HEK293 (cell line): ENCODE results near the gene TP53I11.

Experiments
- BCL11A ChIP-seq: fragments of 450-650 bp; formaldehyde crosslinking; IDR thresholded peaks from 2 replicates; pipeline ENCODE4 v1.5.1; 2016; ENCODE audit warnings: low read depth, missing biosample characterization, missing genetic modification characterization
- GFI1B ChIP-seq: fragments of 450-650 bp; formaldehyde crosslinking; IDR thresholded peaks from 2 replicates; pipeline ENCODE4 v1.5.1; 2016; ENCODE audit warnings: missing biosample characterization, missing genetic modification characterization
- HOXD13 ChIP-seq: sonication (generic); formaldehyde crosslinking; IDR thresholded peaks from 2 replicates; pipeline ENCODE4 v1.8.0; 2022; ENCODE audit warnings: missing genetic modification reagents, borderline replicate concordance
- KLF17 ChIP-seq: fragments of 450-650 bp; formaldehyde crosslinking; IDR thresholded peaks from 2 replicates; pipeline ENCODE4 v1.5.1; 2016; ENCODE audit warnings: missing biosample characterization, missing genetic modification characterization
- KLF9 ChIP-seq: fragments of 450-650 bp; formaldehyde crosslinking; IDR thresholded peaks from 2 replicates; pipeline ENCODE4 v1.5.1; 2016; ENCODE audit warnings: missing biosample characterization, missing genetic modification characterization, low read depth
- OVOL3 ChIP-seq: fragments of 450-650 bp; formaldehyde crosslinking; IDR thresholded peaks from 2 replicates; pipeline ENCODE4 v1.5.1; 2016; ENCODE audit warnings: missing biosample characterization, missing genetic modification characterization
- PRDM4 ChIP-seq: fragments of 450-650 bp; formaldehyde crosslinking; IDR thresholded peaks from 2 replicates; pipeline ENCODE4 v1.5.1; 2017; ENCODE audit warnings: missing biosample characterization, missing genetic modification characterization
- SALL2 ChIP-seq: fragments of 450-650 bp; formaldehyde crosslinking; IDR thresholded peaks from 2 replicates; pipeline ENCODE4 v1.5.0; 2017; ENCODE audit warnings: missing biosample characterization, mild to moderate bottlenecking, missing genetic modification characterization, borderline replicate concordance
- ZBTB21 ChIP-seq: fragments of 450-650 bp; formaldehyde crosslinking; IDR thresholded peaks from 2 replicates; pipeline ENCODE4 v1.5.1; 2017; ENCODE audit warnings: missing biosample characterization, missing genetic modification characterization
- ZBTB6 ChIP-seq: fragments of 450-650 bp; formaldehyde crosslinking; IDR thresholded peaks from 2 replicates; pipeline ENCODE4 v1.5.1; 2017; ENCODE audit warnings: missing biosample characterization, missing genetic modification characterization
- ZNF148 ChIP-seq: fragments of 450-650 bp; formaldehyde crosslinking; IDR thresholded peaks from 2 replicates; pipeline ENCODE4 v1.5.0; 2017; ENCODE audit warnings: missing biosample characterization, missing genetic modification characterization, borderline replicate concordance
- ZNF214 ChIP-seq: fragments of 450-650 bp; formaldehyde crosslinking; IDR thresholded peaks from 2 replicates; pipeline ENCODE4 v1.5.1; 2017; ENCODE audit warnings: missing biosample characterization, mild to moderate bottlenecking, missing genetic modification characterization, borderline replicate concordance
- ZNF221 ChIP-seq: fragments of 450-650 bp; formaldehyde crosslinking; IDR thresholded peaks from 2 replicates; pipeline ENCODE4 v1.5.1; 2017; ENCODE audit warnings: missing biosample characterization, missing genetic modification characterization, borderline replicate concordance
- ZNF23 ChIP-seq: fragments of 450-650 bp; formaldehyde crosslinking; IDR thresholded peaks from 2 replicates; pipeline ENCODE4 v1.5.1; 2016; ENCODE audit warnings: missing biosample characterization, missing genetic modification characterization, borderline replicate concordance
- ZNF311 ChIP-seq: fragments of 450-650 bp; formaldehyde crosslinking; IDR thresholded peaks from 2 replicates; pipeline ENCODE4 v1.5.1; 2017; ENCODE audit warnings: missing biosample characterization, missing genetic modification characterization, borderline replicate concordance
- ZNF362 ChIP-seq: fragments of 450-650 bp; formaldehyde crosslinking; IDR thresholded peaks from 2 replicates; pipeline ENCODE4 v1.5.1; 2016; ENCODE audit warnings: missing biosample characterization, missing genetic modification characterization
- ZNF391 ChIP-seq: fragments of 450-650 bp; formaldehyde crosslinking; IDR thresholded peaks from 2 replicates; pipeline ENCODE4 v1.5.1; 2016; ENCODE audit warnings: low read depth, missing biosample characterization, missing genetic modification characterization, borderline replicate concordance
- ZNF433 ChIP-seq: fragments of 450-650 bp; formaldehyde crosslinking; IDR thresholded peaks from 2 replicates; pipeline ENCODE4 v1.5.1; 2016; ENCODE audit warnings: missing biosample characterization, missing genetic modification characterization, low read depth
- ZNF654 ChIP-seq: fragments of 450-650 bp; formaldehyde crosslinking; IDR thresholded peaks from 2 replicates; pipeline ENCODE4 v1.5.1; 2016; ENCODE audit warnings: low read depth, missing biosample characterization, missing genetic modification characterization
- ZNF707 ChIP-seq: fragments of 450-650 bp; formaldehyde crosslinking; IDR thresholded peaks from 2 replicates; pipeline ENCODE4 v1.5.1; 2016; ENCODE audit warnings: missing biosample characterization, missing genetic modification characterization
- ZNF776 ChIP-seq: fragments of 450-650 bp; formaldehyde crosslinking; IDR thresholded peaks from 2 replicates; pipeline ENCODE4 v1.5.0; 2017; ENCODE audit warnings: missing biosample characterization, missing genetic modification characterization, borderline replicate concordance
- ZNF785 ChIP-seq: fragments of 450-650 bp; formaldehyde crosslinking; IDR thresholded peaks from 2 replicates; pipeline ENCODE4 v1.5.1; 2016; ENCODE audit warnings: missing biosample characterization, missing genetic modification characterization
- ZNF791 ChIP-seq: fragments of 450-650 bp; formaldehyde crosslinking; IDR thresholded peaks from 2 replicates; pipeline ENCODE4 v1.5.1; 2016; ENCODE audit warnings: missing biosample characterization, missing genetic modification characterization
- ZNF843 ChIP-seq: fragments of 450-650 bp; formaldehyde crosslinking; IDR thresholded peaks from 2 replicates; pipeline ENCODE4 v1.5.1; 2016; ENCODE audit warnings: missing biosample characterization, missing genetic modification characterization
- TF ChIP-seq, protein P1 (sequence below): fragments of 450-650 bp; IDR thresholded peaks from 2 replicates; pipeline ENCODE4 v1.5.1; 2018; ENCODE audit warnings: missing biosample characterization, mild to moderate bottlenecking, missing genetic modification characterization
- TF ChIP-seq, protein P2 (sequence below): IDR thresholded peaks from 2 replicates; pipeline ENCODE4 v1.6.1; 2011; ENCODE audit warnings: mild to moderate bottlenecking, low read depth, low read length, borderline replicate concordance

TP53I11 gene

DNA sequence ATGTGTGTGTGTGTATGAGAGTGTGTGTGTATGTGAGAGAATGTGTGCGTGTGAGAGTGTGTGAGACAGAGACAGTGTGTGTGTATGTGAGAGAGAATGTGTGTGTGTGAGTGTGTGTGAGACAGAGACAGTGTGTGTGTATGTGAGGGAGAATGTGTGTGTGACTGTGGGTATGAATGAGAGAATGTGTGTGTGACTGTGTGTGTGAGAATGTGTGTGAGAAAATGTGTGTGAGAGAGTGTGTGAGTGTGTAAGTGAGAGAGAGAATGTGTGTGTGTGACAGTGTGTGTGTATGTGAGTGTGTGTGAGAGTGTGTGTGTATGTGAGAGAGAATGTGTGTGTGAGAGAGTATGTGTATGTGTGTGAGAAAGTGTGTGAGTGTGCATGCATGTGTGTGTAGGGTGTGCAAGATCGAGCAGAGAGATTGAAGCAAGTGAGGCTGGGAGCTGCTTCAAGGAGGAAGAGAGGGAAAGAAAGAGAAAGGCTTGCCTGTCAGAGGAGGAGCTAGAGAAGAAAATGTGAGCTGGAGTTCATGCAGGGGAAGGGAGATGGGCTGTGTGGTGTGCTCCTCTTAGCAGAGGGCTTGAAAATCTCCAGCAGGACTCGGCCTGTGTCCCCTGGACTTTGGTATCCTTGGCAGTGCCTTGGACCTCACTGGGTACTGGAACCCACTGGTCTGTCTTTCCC is 27.7 kb upstream of the TP53I11 start (continued):
- TF ChIP-seq HOXD13 (CRISPR knock-in tag) (no peak), ZNF776 (tag by site-specific recombination) (0 out of 2 replicates have a peak, but pooled peaks have one; percentile 14), ZNF785 (tag by site-specific recombination) (no peak), OVOL3 (tag by site-specific recombination) (no peak), ZBTB6 (tag by site-specific recombination) (no peak), ZNF214 (tag by site-specific recombination) (no peak), ZNF654 (tag by site-specific recombination) (no peak), ZNF843 (tag by site-specific recombination) (no peak), GFI1B (no peak), KLF17 (tag by site-specific recombination) (no peak), ZNF311 (no peak), ZNF362 (tag by site-specific recombination) (no peak), ZNF148 (tag by site-specific recombination) (no peak), ZNF391 (no peak), ZNF791 (tag by site-specific recombination) (no peak), ZNF433 (tag by site-specific recombination) (no peak), ZNF707 (tag by site-specific recombination) (no peak), ZNF221 (no peak), BCL11A (no peak), ZNF23 (tag by site-specific recombination) (no peak), ZBTB21 (tag by site-specific recombination) (no peak), PRDM4 (no peak), SALL2 (tag by site-specific recombination) (0 out of 2 replicates have a peak, but pooled peaks have one; percentile 50), KLF9 (no peak)
- TF ChIP-seq, protein P1, sequence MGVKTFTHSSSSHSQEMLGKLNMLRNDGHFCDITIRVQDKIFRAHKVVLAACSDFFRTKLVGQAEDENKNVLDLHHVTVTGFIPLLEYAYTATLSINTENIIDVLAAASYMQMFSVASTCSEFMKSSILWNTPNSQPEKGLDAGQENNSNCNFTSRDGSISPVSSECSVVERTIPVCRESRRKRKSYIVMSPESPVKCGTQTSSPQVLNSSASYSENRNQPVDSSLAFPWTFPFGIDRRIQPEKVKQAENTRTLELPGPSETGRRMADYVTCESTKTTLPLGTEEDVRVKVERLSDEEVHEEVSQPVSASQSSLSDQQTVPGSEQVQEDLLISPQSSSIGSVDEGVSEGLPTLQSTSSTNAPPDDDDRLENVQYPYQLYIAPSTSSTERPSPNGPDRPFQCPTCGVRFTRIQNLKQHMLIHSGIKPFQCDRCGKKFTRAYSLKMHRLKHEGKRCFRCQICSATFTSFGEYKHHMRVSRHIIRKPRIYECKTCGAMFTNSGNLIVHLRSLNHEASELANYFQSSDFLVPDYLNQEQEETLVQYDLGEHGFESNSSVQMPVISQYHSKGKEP = no peak
- TF ChIP-seq, protein P2, sequence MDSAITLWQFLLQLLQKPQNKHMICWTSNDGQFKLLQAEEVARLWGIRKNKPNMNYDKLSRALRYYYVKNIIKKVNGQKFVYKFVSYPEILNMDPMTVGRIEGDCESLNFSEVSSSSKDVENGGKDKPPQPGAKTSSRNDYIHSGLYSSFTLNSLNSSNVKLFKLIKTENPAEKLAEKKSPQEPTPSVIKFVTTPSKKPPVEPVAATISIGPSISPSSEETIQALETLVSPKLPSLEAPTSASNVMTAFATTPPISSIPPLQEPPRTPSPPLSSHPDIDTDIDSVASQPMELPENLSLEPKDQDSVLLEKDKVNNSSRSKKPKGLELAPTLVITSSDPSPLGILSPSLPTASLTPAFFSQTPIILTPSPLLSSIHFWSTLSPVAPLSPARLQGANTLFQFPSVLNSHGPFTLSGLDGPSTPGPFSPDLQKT = no peak
